GM21447 (cell line): ENCODE measurements around the gene REV3L.
A peak's percentile ranks its signal among the peaks of the same experiment; 100 is the strongest.
"Not testable (repeated sequence)": the region's sequence is repeated elsewhere in the genome, so short reads cannot be mapped to it uniquely, and the experiment has no call there.

Experiments
- ATAC-seq: cut with Tn5 transposase; IDR thresholded peaks from one replicate; pipeline ENCODE4 v1.9.1; 2021; ENCODE audit not compliant: unreplicated experiment

Gene REV3L, protein sequence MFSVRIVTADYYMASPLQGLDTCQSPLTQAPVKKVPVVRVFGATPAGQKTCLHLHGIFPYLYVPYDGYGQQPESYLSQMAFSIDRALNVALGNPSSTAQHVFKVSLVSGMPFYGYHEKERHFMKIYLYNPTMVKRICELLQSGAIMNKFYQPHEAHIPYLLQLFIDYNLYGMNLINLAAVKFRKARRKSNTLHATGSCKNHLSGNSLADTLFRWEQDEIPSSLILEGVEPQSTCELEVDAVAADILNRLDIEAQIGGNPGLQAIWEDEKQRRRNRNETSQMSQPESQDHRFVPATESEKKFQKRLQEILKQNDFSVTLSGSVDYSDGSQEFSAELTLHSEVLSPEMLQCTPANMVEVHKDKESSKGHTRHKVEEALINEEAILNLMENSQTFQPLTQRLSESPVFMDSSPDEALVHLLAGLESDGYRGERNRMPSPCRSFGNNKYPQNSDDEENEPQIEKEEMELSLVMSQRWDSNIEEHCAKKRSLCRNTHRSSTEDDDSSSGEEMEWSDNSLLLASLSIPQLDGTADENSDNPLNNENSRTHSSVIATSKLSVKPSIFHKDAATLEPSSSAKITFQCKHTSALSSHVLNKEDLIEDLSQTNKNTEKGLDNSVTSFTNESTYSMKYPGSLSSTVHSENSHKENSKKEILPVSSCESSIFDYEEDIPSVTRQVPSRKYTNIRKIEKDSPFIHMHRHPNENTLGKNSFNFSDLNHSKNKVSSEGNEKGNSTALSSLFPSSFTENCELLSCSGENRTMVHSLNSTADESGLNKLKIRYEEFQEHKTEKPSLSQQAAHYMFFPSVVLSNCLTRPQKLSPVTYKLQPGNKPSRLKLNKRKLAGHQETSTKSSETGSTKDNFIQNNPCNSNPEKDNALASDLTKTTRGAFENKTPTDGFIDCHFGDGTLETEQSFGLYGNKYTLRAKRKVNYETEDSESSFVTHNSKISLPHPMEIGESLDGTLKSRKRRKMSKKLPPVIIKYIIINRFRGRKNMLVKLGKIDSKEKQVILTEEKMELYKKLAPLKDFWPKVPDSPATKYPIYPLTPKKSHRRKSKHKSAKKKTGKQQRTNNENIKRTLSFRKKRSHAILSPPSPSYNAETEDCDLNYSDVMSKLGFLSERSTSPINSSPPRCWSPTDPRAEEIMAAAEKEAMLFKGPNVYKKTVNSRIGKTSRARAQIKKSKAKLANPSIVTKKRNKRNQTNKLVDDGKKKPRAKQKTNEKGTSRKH (N-terminal part only)

DNA sequence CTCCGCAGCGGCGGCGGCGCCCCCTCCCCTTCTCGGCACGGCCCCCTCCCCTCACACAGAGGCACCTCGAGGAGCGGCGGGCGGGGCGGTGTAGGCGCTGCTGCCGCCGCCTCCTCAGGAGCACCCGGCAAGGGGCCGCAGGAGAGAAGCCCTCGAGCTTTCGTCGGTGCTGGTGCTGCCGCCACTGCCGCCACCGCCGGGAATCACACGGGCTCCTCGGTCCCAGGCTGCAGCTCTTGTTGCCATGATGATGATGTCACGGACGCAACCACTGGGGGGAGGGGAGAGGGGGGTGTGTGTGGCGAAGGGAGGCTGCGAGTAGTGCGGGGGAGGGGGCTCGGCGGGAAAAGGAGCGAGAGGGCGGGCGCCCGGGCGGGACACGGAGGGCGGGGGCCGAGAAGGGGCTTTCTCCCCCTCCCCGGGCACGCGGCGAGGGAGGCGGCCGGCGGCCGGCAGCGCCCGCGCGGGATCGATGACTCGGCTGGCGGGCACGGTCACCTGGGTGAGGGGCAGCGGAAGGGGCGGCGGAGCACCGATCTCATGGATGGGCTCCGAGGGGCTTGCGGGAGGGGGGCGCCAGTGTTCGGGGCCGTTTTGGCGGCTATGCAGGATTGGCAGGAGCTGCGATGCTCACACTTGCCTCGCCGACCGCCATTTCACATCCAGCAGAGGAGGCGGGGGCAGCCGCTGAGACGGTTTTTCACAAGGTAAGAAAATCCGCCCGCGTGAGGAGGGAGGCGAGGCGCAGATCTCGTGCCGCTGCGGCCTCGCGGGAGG, at the start of gene REV3L:
Gene REV3L (minus strand): TSS at position 260 of the 777 bp plus-strand sequence. CDS start 330 bp downstream, outside the sequence.
- ATAC-seq = peak; percentile 30

DNA sequence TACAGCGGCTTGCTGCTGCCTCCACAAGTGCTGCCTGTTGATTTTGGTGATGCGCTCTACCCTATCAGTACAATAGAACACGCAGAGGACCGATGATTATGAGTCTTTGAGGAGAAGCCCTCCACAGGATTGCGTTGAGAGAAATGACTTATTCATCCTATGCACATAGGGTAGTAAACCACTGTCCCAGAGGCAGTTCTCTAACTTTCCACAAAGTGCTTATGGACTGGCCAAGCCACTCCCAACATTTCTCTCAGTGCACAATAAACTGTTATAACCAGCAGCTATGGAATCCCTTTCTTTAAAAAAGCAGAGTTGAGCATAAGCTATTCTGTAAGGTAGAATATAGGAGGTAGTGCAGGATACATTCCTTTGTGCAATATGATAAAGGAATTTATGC, 48.2 kb upstream of the REV3L start:
- ATAC-seq = no peak

DNA sequence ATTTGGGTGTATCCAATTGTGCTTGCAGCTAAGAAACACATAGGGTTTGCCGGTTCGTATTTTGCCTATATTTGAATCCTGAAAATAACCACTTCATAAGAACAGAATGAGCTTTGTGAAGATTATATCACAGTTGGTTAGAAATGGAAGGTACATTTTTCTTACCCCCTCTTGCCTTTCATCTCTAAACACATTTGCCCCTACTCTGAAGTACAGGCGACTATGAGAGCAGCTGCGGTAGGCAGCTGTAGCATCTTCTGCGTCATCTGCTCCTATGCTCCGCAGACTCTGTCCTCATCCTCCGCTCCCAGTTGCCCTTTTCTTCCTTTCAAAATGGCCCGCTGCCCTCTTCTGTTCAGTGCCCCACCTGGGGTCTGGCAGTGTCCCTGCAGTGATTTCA, 47.6 kb upstream of the REV3L start:
- ATAC-seq = no peak

DNA sequence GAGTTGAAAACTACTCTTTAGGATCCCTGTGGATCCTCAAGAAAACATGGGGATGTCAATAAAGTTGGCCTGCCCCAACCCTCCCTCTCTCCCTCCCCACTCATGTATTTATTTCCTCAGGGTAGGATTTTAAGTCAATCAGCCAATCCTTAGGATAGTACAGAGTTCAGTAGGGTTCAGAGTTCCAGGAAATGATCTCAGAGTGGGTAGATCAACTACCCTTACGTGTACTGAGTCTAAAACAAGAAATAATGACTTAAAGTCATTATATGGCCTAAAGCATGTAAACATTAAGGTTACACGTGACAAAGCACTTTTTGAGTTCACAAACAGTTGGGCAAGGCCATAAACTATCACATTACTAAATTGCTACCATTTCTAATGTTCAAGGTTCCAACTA, 47.2 kb upstream of the REV3L start:
- no peak for ATAC-seq

DNA sequence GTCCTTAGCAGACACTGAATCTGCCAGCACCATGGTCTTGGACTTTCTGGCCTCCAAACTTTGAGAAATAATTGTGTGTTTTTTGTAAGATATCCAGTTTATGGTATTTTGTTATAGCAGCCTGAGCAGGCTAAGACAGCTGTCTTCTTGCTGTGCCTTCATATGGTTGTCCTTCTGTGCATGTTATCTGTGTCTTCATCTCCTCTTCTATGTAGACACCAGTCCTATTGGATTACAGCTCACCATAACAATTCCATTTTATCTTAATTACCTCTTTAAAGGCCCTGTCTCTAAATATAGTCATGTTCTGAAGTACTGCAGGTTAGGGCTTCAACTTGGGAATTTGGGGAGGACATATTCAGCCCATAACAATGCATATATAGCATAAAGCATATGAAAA, 44.3 kb upstream of the REV3L start:
- no peak for ATAC-seq

DNA sequence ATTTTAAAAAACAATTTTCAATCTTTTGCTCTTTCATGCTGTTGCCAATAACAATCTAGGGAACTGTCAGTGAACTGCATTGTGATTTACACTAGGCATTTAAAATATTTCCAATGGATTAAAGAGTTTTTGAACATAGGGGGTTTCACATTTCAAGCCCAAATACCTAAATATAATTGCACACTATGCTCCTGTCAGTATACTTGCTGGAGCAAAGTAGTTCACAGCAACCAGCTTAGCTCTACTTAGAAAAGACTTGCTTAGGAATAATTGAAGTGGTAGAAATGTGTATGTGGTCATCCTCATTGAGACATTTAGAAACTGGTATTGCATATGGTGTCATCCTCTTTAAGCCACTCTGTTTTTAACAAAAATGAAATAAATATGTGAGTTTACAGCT, 41.7 kb upstream of the REV3L start:
- no peak for ATAC-seq

DNA sequence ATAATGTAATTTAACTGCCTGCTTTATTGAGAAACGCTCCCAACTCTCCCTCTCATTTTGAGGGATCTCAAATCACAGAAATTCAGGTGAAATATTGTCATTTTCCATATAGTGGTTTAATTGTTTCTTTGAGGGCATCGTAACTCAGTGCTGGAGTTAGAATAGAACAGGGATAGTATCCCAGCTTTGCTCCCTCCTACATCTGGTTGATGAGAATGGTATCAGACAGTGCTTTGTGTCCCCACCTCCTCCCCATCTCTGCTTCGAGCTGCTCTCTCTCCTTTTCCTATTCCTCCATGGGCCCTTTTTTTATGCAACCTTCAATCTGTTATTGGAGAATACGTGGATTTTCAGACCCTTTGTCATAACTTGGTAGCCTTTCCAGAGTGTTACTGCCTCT, 41.2 kb upstream of the REV3L start:
- ATAC-seq = no peak

DNA sequence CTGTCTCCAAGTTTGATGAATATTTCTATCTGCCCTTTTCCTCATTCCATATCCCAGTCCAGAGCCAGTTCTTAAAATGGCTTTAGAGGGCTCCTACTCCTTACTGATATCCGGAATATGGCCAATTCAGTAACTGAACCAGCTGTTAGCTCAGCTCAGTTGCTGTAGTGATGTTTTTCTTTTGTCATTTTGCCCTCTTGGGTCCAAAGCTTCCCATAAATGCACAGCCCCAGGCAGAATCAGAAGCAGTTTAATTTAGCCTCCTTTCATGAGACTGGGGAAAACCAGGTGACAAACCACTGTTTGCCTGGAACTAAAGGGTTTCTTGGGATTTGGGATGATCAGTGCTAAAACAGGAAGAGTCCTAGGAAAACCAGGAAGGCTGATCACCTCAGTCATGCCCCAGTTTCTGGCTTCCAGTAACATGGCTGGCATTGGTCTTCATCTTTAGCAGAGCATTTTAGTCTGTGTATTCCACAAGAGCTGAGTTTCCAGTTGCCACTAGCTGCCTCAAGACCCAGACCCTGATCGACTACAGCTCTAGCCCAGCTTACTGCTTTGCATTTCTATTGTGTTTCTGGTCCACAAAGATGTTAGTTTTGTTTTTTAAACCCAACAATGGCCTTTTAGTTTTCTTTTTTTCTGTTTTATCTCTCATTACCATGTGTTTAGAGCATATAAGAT, 40.6 kb upstream of the REV3L start:
- ATAC-seq = no peak

DNA sequence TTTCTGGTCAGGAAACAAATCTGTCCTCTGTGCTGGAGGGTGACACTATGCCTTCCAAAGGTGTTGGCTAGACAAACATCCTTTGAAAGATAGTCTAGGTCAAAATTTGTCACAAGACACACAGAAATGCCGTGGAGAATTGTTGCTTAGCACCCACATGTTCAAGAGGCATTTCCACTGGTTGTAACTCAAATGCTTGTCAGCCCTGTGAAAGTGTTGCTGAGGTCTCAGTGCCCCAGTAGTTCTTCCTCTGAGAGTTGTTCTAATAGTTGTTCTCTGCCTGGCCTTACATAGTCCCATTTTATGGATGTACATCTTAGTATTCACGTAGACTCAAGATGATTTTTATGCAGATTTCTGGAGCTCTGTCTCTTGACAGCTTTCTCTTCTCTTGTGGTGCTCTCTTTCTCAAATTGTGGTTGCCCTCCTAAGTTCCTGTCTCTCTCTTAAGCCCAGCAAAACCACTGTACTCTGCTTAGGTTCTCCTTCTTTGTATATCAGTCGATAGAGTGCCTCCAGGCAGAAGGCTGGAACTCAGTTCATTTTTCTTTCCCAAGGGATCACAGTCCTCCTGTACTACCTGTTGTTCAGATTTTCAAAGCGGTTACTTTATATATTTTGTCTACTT, 39.5 kb upstream of the REV3L start:
- no peak for ATAC-seq

DNA sequence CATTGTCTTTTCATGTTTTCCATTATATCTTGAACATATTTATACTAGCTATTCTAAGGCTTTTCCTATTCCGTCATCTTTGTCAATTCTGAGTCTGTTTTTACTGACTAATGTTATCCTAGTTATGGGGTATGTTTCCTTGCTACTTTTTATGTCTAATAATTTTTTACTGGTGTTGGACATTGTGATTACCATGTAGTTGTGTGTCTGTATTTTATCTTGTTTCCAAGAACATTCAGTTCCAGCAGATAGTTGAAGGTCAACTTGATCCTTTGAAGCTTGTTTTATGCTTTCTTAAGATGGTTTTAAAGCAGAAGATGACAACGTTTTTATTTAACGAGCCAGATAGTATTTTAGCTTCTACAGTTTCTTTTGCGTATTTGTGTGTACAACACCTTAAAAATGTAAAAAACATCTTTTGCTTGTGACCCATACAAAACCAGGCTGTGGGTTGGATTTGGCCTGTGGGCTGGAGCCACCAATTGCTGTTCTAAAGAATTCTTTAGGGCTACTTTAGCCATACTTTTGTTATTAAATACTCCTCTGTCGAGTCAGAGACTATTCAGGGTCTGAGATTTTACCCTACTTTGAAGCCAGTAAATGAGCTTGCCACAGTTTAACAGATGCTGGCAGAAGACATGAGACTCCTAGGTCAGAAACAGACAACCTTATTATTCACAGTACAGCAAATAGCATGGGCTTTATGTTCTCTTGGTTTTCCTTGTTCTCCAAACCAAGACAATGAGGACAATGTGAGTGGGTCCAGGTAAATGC, 38.7 kb upstream of the REV3L start:
- no peak for ATAC-seq

DNA sequence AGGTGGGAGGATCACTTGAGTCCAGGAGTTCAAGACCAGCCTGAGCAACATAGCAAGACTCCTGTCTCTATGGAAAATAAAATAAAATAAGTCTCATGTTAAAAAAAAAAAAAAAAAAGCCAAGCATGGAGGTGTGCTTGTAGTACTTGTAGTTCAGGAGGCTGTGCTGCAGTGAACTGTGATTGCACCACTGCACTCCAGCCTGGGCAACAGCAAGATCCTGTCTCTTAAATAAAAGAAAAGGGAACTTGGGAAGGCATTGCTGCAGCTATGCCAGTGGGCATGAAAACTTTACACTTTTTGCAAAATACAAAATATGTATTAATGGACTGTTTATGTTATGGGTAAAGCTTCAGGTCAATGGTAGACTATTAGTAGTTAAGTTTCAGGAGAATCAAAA, 37.5 kb upstream of the REV3L start:
- no peak for ATAC-seq

DNA sequence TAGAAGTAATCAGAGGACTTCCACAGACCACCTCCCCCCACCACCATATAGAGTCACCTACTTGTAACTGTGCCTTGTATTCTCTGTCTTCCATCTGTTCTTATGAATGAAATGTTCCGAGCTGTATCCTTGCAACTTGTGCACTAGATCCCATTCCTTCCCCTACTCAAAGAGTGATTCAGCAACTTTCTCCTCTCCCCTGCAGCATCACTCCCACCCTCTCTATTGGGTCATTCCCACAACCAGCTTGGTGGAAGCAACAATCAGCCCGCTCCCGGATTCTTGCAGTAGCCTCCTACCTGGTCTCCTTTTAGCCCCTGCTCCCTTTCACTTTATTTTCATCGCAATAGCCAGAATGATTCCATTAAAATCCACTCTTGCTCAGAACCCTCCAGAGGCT, 34.9 kb upstream of the REV3L start:
- no peak for ATAC-seq

DNA sequence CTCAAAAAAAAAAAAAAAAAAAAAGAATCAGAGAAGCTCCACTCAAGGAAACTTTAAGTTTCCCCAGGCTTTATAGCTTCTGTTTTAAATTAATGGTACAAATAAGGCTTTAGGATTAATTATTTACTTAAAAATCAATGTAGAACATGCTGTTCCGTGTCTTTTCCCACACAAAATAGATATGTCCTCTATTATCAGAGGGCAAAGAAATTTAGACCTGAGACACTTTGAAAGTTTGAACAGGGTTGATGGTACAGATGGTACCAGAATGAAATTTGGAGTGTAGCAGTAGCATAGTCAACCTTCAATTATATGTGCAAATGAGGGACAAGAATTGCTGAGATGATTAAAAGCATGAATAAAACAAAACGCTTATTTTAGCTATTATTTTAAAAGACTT, 32.2 kb upstream of the REV3L start:
- no peak for ATAC-seq

DNA sequence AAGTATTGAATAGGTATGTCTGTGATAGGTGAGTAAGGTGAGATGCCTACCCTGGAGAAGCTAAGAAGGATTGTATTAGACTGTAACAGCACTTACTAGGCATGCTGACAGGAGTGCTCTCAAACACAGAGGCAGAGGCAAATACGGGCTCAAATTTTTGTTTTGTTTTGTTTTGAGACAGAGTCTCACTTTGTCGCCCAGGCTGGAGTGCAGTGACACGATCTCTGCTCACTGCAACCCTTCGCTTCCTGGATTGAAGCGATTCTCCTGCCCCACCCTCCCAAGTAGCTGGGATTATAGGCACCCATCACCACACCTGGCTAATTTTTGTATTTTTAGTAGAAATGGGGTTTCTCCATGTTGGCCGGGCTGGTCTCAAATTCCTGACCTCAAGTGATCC, 31.5 kb upstream of the REV3L start:
- ATAC-seq = not testable (repeated sequence)

DNA sequence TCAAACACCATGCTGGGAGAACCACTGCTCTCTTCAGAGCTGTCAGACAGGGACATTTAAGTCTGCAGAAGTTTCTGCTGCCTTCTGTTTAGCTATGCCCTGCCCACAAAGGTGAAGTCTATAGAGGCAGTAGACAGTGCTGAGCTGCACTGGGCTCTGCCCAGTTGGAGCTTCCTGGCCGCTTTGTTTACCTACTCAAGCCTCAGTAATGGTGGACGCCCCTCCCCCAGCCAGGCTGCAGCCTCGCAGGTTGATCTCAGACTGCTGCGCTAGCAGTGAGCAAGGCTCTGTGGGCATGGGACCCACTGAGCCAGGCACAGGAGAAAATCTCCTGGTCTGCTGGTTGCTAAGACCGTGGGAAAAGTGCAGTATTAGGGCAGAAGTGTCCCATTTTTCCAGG, 24.2 kb upstream of the REV3L start:
- ATAC-seq = not testable (repeated sequence)

DNA sequence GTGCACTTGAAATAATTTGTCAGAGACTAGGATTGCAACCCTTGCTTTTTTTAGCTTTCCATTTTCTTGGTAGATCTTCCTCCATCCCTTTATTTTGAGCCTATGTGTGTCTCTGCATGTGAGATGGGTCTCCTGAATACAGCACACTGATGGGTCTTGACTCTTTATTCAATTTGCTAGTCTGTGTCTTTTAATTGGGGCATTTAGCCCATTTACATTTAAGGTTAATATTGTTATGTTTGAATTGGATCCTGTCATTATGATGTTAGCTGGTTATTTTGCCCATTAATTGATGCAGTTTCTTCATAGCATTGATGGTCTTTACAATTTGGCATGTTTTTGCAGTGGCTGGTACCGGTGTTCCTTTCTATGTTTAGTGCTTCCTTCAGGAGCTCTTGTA, 22.5 kb upstream of the REV3L start:
- not testable (repeated sequence) for ATAC-seq

DNA sequence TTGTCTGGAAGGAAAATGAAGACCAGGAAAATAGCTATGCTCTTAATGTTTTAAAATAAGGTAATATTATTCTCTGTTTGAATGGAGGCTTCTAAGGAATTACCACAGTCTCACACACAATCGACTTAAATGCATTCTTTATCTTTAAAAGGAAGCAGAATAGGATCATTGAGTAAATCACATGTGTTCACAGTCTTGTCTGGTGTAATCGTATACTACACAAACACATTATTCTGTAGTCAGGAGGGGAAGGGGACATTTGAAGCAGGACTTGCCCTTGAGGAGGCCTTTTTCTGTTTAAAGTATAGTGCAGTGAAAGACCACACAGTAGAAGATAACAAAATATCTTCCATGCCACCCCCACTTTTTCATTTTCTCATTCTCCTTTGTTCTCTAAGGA, 20.6 kb upstream of the REV3L start:
- ATAC-seq = no peak

DNA sequence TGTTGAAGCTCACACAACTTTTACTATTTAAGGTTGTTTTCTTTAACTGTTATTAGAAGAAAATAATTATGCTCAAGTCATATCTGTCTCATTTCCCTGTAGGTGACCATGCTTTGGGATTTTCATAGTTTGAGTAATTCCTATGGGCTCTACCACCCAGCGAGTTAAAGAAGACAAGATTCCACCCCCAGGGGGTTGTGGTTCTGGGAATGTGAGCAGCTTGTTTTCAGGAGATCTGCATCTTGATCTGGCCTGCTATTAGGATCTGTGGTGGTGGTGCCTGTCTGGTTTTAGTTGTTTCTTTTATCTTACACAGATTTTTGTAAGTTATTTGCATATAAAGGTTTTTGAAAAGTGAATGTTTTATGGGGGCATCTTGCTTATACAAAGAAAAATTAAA, 20.2 kb upstream of the REV3L start:
- ATAC-seq = no peak

DNA sequence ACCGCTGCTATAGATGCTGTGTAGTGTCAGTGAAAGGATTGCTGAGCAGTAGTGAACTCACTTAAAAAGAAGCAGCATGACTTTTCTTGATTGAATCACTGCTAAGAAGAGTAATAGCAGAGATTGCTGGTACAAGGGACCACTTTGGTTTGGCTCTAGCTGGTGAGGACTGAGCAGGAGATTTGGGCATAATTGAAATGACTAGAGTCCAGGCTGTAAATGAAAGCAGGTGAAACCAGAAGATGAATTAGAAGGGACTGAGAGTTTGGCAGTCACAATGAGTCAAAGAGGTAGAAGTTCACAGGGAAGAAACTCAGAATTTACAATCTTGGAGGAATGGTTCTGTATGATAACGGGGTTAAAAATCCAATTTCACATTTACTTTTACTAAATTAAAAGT, 19.1 kb upstream of the REV3L start:
- ATAC-seq = no peak
